22Rv1 (cell line): ENCODE measurements around the gene OR5H14.

Source experiments
- CTCF ChIP-seq: fragments of 450-650 bp; IDR thresholded peaks from 2 replicates; pipeline ENCODE4 v1.5.1; 2017; ENCODE audit warnings: mild to moderate bottlenecking
- ZFX ChIP-seq: fragments of 450-650 bp; IDR thresholded peaks from 2 replicates; pipeline ENCODE4 v1.6.1; 2017; ENCODE audit warnings: antibody characterized with exemption, borderline replicate concordance

GRCh38 chr3:98171071-98171470, 23.8 kb downstream of the OR5H14 start:
- no peak for TF ChIP-seq CTCF
- no peak for TF ChIP-seq ZFX
